ENCODE results near the gene HIC1. TPM values are rescaled to one million over a fixed set of nuclear protein-coding genes. Genes with fewer than 3 reads are reported as not detected.

HIC1 gene
- total RNA-seq, 4 donors from 2014 or later: 27.6 to 64.7 (median 50.0) TPM

DNA sequence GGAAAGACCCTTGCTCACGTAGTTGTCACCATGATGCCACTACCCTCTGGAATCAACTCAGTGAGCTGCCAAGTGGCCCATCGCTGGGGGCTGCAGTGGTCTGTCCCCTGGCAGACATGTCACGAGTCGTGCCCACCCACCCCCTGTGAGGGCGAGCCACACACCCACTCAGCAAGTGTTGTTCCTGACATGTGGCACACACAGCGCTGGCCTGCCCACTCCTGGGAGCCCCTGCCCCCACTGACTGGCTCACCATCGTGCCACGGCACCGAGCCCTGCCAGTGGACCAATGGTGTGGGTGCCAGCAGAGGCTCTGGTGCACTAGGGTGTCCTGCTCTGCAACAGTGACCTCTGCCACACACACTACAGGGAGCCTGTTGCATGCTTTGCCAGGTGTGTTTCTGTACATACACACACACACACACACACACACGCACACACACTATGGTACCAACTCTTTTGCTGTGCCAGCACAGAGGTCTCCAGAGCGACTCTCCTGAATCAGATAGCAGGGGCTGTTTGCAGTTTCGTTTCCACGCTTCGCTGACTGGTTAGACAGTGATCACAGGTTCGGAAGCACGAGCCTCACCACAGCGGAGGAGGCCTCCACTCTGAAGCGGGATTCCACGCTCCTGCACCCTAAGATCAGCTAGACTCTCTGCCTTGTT lies 37.5 kb upstream of the HIC1 start:
- DNase-seq (ENCODE audit: low spot score in 2 of 2): no peak
- no peak overlapping the region for H3K4me3 ChIP-seq
- H3K4me1 ChIP-seq: peaks cover 0 to 30% (median 0%) of the 10 kb centered on the region in 4 donors
- 77 to 86% methylated on average over 19 of the region's 19 CpGs for WGBS, 2 donors
- no peak overlapping the region for H3K27ac ChIP-seq
- H3K36me3 ChIP-seq: no peaks in the 10 kb centered on the region
- H3K9me3 ChIP-seq: no peaks in the 10 kb centered on the region
- no peak for TF ChIP-seq EP300 (IDR thresholded peaks at IDR 0.05)
- no peak for TF ChIP-seq POLR2A (IDR thresholded peaks at IDR 0.05)
- TF ChIP-seq, protein P1, sequence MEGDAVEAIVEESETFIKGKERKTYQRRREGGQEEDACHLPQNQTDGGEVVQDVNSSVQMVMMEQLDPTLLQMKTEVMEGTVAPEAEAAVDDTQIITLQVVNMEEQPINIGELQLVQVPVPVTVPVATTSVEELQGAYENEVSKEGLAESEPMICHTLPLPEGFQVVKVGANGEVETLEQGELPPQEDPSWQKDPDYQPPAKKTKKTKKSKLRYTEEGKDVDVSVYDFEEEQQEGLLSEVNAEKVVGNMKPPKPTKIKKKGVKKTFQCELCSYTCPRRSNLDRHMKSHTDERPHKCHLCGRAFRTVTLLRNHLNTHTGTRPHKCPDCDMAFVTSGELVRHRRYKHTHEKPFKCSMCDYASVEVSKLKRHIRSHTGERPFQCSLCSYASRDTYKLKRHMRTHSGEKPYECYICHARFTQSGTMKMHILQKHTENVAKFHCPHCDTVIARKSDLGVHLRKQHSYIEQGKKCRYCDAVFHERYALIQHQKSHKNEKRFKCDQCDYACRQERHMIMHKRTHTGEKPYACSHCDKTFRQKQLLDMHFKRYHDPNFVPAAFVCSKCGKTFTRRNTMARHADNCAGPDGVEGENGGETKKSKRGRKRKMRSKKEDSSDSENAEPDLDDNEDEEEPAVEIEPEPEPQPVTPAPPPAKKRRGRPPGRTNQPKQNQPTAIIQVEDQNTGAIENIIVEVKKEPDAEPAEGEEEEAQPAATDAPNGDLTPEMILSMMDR (IDR thresholded peaks at IDR 0.05): no peak
- H3K27me3 ChIP-seq: peaks cover 0 to 9% of the 10 kb centered on the region in 2 donors

DNA sequence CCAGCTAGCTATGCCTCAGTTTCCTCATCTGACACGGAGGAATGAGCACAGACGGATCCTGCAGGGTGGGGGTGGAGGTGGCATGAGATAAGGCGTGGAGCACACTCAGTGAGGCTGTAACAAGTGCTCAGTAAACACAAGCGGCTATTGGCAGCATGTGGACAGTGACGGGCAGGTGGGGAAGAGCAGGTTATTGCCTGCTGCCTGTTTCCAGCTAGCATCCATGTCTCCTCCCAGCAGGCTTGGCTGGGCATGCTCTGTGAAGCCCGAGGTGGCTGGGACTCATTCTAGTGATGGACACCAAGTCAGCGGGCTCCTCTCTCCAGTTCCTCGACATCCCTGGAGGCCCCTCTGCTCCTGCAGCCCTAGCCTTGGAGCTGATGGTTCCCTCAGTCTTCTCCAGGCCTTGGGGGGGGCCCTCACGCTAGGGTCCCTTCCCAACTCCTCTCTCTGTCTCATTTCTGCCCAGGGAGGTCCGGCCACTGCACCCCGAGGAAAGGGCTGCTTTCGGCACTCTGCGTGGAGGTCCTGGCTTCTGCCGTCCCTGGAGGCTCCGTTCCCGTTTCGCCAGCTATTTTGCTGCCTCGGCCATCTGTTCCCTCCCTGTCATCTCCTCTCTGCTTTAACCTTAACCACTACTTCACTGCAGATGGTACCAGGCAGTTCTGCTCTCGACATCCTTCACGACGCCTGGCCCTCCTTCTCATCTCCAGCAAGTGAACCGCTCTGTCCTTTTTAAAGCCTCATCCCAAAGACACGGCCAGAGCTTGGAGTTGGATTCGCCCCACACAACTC lies 36.0 kb upstream of the HIC1 start:
- no peak for TF ChIP-seq EP300 (IDR thresholded peaks at IDR 0.05)
- TF ChIP-seq POLR2A (IDR thresholded peaks at IDR 0.05): no peak
- TF ChIP-seq, protein P1 (IDR thresholded peaks at IDR 0.05): no peak
- WGBS, 2 donors: 75 to 82% methylated on average over 24 of the region's 24 CpGs
- Histone ChIP-seq H3K27me3 (peaks cover 0 to 24% of the 10 kb centered on the region in 2 donors), H3K9me3 (no peaks in the 10 kb centered on the region), H3K4me3 (no peak overlapping the region), H3K36me3 (no peaks in the 10 kb centered on the region), H3K27ac (no peak overlapping the region), H3K4me1 (peaks cover 0 to 31% (median 9%) of the 10 kb centered on the region in 4 donors)
- no peak for DNase-seq (ENCODE audit: low spot score in 2 of 2)

DNA sequence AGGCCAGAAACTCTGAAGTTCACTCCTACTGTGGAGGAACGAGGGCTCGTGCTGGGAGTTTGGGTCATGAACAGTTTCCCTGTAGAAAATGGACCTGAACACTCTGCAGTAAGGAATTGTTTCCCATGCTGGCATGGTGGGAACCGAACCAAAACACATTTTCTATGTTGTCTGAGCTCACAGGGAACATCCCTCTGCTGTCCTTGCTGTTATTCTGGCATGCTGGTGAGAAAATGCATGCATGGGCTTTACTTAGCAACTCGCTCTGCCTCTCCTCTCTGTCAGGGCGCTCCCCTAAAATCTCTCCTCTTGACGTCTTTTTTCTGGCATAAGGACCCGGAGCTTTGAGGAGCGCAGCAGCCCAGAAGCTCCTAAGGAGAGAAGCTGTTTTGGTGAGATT lies 35.2 kb upstream of the HIC1 start:
- no peaks in the 10 kb centered on the region for H3K36me3 ChIP-seq
- DNase-seq (ENCODE audit: low spot score in 2 of 2): no peak
- no peak overlapping the region for H3K4me3 ChIP-seq
- TF ChIP-seq EP300 (IDR thresholded peaks at IDR 0.05) (no peak), POLR2A (IDR thresholded peaks at IDR 0.05) (no peak)
- TF ChIP-seq, protein P1 (IDR thresholded peaks at IDR 0.05): no peak
- H3K4me1 ChIP-seq: peaks cover 0 to 31% (median 16%) of the 10 kb centered on the region in 4 donors
- WGBS, 2 donors: 80 to 89% methylated on average over 8 of the region's 8 CpGs
- H3K27ac ChIP-seq: no peak overlapping the region
- peaks cover 0 to 32% of the 10 kb centered on the region in 2 donors for H3K27me3 ChIP-seq
- H3K9me3 ChIP-seq: no peaks in the 10 kb centered on the region

DNA sequence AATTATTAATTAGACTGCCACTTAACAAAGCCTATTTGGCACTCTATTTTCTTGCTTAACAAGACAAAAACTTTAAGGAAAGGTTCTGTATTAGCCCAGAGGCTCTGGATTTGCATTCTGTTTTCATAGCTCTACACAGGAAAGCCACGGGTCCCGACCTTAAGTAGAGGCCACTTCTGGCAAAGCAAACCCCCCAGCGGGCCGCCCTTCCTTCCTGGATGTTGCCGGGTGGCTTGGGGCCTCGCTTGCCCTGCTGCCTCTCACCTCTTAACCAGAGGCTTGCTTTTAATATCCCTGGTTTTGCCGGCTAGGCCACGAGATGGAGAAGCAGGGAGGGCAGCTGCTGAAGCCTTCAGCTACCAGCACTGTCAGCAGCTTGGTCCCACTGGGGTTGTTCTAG lies 34.2 kb upstream of the HIC1 start:
- H3K9me3 ChIP-seq: no peaks in the 10 kb centered on the region
- peaks cover 0 to 36% (median 26%) of the 10 kb centered on the region in 4 donors for H3K4me1 ChIP-seq
- H3K36me3 ChIP-seq: no peaks in the 10 kb centered on the region
- no peak overlapping the region for H3K27ac ChIP-seq
- H3K4me3 ChIP-seq: no peak overlapping the region
- WGBS, 2 donors: 28 to 56% methylated on average over 8 of the region's 8 CpGs
- H3K27me3 ChIP-seq: peaks cover 0 to 39% of the 10 kb centered on the region in 2 donors
- TF ChIP-seq, protein P1 (IDR thresholded peaks at IDR 0.05): no peak
- TF ChIP-seq POLR2A (IDR thresholded peaks at IDR 0.05) (no peak), EP300 (IDR thresholded peaks at IDR 0.05) (no peak)
- no peak for DNase-seq (ENCODE audit: low spot score in 2 of 2)
